GM19035 (cell line): ENCODE measurements around the gene FLT4.
"Not testable (repeated sequence)": the region's sequence is repeated elsewhere in the genome, so short reads cannot be mapped to it uniquely, and the experiment has no call there.

Experiments used
- ATAC-seq: cut with Tn5 transposase; IDR thresholded peaks from one replicate; pipeline ENCODE4 v1.9.1; 2021; ENCODE audit not compliant: unreplicated experiment

The FLT4 gene

DNA sequence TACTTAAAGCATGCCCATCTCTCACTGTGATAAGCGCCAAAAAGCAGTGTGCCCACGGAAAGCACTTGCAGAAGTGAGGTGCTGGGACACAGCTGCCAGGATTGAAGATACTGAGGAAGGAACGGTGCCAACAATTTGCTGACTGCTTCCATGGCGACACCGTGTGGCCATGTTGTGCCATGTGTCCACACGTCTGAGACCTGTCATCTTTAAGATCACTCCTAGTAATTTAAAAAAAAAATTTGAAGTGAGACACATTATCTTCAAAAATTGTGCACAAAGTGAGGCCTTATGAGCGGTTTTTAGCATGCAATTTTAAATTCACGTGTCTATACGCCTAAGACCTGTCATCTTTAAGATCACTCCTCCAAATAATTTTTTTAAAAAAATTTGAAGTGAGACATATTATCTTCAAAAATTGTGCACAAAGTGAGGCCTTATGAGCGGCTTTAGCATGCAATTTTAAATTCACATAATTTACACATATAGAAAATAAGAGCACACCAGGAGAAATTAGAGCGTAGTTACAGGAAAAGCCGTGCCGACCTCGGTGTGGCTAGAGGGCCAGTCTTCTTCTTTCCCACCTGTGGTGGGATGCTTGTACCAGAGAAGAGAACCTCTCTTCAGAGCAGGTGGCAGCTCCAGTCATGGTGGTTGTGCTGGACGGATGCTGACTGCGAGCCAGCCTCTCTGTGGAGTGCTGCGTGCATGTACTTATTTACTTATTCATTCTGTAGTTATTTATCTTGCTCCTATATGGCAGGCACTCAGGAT is 21.4 kb upstream of the FLT4 start:
- ATAC-seq, result no peak

- ATAC-seq, result no peak
Observed at GRCh38 chr5:180670157-180670556, 20.8 kb upstream of the FLT4 start.

- ATAC-seq, result no peak
Observed at GRCh38 chr5:180669661-180670060, 20.3 kb upstream of the FLT4 start.

GRCh38 chr5:180668835-180669596 is 19.6 kb upstream of the FLT4 start:
- ATAC-seq, result no peak

- no peak for ATAC-seq
Observed at GRCh38 chr5:180666812-180667211, 17.4 kb upstream of the FLT4 start.

- no peak for ATAC-seq
Observed at GRCh38 chr5:180665682-180666404, 16.4 kb upstream of the FLT4 start.

DNA sequence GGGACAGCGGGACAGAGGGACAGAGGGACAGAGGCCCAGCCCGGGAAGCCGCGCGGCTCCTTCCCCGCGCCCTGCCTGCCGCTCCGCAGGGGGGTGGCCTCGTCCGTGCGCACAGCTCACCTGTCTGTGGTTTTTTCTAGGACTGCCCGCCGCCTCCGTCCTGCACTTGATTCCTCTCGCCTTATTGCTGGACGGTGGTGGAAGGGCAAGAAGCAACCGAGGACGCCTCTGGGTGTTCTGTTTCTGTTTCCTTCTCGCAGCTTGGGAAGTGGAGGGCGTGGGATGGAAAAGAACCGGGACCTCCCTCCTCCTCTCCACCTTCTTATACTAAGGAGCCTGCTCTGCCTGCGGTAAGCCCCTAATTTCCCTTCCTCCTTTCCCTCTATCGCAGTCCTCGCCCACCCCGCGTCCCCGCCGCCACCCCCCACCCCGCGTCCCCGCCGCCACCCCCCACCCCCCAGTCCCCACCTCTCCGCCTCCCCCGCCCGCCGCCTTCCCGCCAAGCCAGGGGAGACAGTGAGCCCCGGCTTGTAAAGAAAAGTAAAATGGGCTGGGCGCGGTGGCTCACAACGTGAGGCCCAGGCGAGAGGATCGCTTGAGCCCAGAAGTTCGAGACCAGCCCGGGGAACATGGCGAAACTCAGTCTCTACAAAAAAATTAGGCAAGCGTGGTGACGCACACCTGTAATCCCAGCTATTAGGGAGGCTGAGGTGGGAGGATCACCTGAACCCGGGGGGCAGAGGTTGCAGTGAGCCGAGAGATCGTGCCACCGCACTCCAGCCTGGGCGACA is 9.6 kb upstream of the FLT4 start:
- ATAC-seq, result no peak

DNA sequence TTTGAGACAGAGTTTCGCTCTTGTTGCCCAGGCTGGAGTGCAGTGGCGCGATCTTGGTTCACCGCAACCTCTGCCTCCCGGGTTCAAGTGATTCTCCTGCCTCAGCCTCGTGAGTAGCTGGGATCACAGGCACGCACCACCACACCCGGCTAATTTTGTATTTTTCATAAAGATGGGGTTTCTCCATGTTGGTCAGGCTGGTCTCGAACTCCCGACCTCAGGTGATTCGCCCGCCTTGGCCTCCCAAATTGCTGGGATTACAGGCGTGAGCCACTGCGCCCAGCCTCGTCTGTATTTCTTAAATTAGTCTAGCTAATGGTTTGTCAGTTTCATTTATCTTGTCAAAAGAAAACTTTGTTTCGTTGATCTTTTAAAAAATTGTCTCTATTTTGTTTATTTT is 5.8 kb upstream of the FLT4 start:
- ATAC-seq, result not testable (repeated sequence)

DNA sequence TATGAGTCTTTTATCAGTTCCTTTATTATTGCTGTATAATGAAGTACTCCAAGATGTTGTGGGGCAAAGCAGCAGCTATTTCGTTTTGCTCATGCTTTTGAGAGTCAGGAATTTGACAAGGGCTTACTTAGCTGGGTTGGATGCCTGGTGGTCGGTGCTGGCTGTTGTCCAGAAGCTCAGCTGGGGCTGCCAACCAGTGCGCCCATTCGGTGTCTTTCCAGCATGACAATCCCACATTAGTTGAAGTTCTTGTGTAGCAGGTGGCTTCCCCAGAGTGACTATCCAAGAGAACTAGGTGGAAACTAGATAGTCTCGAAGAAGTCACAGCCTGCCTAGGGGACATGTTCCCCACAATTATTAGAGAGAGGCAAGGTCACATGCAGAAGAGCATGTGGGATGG is 3.4 kb upstream of the FLT4 start:
- ATAC-seq, result no peak

- ATAC-seq, result no peak
Observed at GRCh38 chr5:180652346-180652745, 2.9 kb upstream of the FLT4 start.

- no peak for ATAC-seq
Observed at GRCh38 chr5:180648658-180649296, 623 bp downstream of the FLT4 start.

- ATAC-seq, result no peak
Observed at GRCh38 chr5:180647941-180648500, 1.4 kb downstream of the FLT4 start.

DNA sequence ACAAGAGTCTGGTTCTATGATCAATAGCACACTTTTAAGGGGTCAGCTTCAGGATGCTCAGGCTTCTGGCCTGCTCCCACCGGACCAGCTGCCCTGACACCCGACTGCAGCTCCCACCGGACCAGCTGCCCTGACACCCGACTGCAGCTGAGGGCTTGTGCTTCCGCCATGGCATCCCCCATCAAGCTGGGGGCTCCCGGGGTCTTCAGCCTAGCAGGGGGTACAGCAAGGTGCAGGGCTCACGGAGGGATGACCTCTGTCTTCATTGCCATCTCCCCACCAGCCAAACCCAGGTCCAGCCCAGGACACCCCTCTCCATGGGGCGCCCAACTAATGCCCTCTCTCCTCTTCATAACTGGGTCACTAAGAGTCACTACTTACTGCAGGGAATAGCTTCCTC is 1.9 kb downstream of the FLT4 start:
- no peak for ATAC-seq

- no peak for ATAC-seq
Observed at GRCh38 chr5:180646963-180647305, 2.5 kb downstream of the FLT4 start.

- ATAC-seq, result no peak
Observed at GRCh38 chr5:180646289-180646962, 3.0 kb downstream of the FLT4 start.

GRCh38 chr5:180645274-180646204 is 3.9 kb downstream of the FLT4 start:
- ATAC-seq, result no peak

- ATAC-seq, result no peak
Observed at GRCh38 chr5:180644825-180645273, 4.6 kb downstream of the FLT4 start.

GRCh38 chr5:180644129-180644824 is 5.1 kb downstream of the FLT4 start:
- ATAC-seq, result no peak
